IPS-18c (cell line): ENCODE measurements around the gene ZNF479.
"Not testable (repeated sequence)": the region's sequence is repeated elsewhere in the genome, so short reads cannot be mapped to it uniquely, and the experiment has no call there.

Experiments
- H3K4me3 ChIP-seq: 2 replicates; pipeline ENCODE4 v1.7.0; 2013; ENCODE audit warnings: low read depth, mild to moderate bottlenecking, low read length, moderate library complexity; ENCODE audit not compliant: insufficient read depth
- H3K9me3 ChIP-seq: one replicate; pipeline ENCODE4 v1.6.1; 2013; ENCODE audit warnings: mild to moderate bottlenecking, low read length, moderate library complexity; ENCODE audit not compliant: control insufficient read depth, insufficient read depth

Gene ZNF479

DNA sequence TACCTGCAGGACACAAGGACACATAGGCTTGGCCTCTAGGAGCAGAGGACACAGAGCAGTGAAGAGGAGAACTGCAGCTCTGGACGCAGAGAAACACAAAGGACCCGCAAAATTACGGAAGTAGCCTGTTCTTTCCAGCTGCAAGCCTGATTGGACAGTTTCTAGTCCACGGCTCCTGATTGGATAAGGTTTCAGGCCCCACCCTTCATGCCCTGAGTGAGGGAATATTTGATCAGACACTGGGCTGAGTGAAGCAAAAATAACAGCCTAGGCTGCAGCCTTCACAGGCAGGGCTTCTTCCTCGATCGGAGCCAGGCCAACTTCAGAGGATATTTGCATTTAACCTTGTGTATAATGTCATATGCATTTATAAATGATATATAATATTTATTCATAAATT is at the start of gene ZNF479:
ZNF479 (minus strand) TSS at position 101 of the 400 bp plus-strand sequence. CDS start 112 bp downstream, outside the sequence.
- H3K9me3 ChIP-seq, result peaks cover 24% of the 10 kb centered on the region
- not testable (repeated sequence) for H3K4me3 ChIP-seq

DNA sequence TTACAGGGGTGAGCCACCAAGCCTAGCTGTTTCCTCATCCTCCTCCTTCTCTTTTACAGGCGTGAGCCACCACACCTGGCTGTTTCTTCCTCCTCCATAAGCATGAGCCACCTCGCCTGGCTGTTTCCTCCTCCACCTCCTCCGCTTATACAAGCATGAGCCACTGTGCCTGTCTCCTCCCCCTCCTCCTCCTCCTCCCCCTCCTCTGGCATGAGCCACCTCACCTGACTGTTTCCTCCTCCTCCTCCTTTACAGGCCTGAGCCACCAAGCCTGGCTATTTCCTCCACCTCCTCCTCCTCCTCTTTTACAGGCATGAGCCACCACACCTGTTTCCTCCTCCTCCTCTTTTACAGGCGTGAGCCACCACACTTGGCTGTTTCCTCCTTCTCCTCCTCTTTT is 49.8 kb upstream of the ZNF479 start:
- Histone ChIP-seq H3K4me3 (no peak overlapping the region), H3K9me3 (peaks cover 47% of the 10 kb centered on the region)

DNA sequence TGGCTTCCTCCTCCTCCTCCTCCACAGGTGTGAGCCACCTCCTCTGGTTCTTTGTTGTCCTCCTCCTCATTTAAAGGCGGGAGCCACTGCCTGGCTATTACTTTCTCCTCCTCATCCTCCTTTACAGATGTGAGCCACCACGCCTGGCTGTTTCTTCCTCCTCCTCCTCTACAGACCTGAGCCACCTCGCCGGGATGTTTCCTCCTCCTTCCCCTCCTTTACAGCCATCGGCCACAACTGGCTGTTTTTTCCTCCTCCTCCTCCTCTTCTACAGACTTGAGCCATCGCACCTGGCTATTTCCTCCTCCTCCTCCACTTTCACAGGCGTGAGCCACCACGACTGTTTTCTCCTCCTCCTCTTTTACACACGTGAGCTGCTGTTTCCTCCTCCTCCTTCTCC is 49.0 kb upstream of the ZNF479 start:
- Histone ChIP-seq H3K9me3 (peaks cover 51% of the 10 kb centered on the region), H3K4me3 (no peak overlapping the region; the same call in 1 of the 2 replicates)

DNA sequence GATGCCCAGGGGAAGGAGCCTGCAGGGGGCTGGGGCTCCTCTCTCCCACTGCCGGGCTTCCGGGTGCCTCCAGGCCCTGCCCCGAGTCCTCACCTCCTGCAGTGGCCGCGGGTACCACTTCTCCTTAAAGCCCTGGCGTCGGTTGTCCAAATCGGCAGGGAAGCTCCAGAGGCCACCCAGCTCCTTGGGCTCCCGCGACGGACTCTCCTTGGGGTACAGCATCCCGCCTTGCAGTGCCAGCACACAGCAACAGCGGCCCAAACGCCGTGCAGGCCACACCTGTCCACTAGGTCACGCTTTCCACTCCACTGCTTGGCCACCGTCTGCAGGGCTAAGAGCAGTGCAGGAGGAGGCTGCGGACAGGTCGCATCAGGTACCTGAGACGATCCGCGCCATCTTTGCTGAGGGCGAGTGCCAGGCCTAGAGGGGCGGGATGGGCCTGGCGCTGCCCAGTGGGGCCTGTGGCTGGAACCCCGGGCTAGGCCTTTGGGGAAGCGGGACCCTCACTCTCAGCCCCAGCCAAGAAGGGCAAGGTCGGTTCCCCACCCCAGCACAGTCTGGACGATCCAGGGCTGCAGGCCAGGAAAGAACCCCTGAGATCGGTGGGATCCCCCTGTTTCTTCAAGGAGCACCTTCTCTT is 47.7 kb upstream of the ZNF479 start:
- Histone ChIP-seq H3K9me3 (peaks cover 51% of the 10 kb centered on the region), H3K4me3 (no peak overlapping the region; the same call in 1 of the 2 replicates)

DNA sequence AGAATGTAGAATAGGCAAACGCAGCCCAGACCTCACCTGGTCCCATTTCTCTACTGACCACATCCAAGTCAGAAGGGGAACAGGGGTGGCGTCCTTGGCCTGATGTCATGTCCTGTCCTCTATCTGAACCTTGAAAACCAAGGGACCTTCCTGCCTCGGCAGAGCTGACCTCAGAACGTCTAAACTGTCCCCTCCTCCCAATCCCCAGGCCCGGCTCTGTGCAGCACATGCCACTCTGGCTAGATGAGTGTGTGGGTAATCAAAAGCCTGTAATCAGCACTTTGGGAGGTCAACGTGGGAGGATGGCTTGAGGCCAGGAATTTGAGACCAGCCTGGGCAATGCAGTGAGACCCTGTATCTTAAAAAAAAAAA is 46.5 kb upstream of the ZNF479 start:
- Histone ChIP-seq H3K9me3 (peaks cover 45% of the 10 kb centered on the region), H3K4me3 (no peak overlapping the region)

DNA sequence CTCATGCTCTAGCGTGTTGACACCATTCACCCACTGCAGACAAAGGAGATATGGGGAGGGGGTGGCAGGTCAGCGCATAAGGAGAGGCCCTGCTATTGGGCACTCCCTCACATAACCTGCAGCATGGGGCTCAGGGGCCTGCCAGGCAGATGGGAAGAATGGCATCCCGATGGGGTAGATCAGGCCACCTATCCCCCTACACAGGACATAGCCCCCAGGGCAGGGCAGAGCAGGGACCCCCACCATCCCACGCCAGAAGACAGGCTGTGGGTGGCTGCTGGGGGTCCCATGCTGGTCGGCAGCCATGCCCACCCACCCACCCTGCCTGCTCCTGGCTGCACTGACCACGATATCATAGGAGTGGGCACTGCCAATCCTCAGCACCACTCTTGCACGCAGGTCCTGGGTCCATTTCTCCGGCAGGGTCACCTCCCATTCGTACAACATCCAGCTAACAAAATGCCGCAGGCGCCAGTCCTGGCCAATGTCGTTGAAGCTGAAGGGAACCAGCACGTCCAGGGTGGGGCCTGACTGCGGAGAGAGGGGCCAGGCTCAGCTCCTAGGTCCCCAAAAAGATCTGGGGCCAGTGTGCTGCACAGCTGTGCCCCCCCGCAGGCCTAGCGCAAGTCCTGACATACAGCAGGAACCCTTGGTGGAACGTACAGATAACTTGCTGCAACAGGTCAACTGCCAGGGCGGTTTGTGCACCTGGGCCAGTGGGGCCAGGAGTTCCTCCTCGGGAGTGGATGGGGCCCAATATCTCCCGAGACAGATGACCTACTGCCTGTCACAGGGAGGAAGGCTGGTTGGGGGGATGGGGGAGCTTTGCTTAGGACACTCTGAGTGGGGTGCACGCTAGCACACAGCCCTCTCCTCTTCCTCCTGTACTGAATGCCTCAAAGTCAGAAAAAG is 45.9 kb upstream of the ZNF479 start:
- Histone ChIP-seq H3K9me3 (peaks cover 44% of the 10 kb centered on the region), H3K4me3 (no peak overlapping the region)

DNA sequence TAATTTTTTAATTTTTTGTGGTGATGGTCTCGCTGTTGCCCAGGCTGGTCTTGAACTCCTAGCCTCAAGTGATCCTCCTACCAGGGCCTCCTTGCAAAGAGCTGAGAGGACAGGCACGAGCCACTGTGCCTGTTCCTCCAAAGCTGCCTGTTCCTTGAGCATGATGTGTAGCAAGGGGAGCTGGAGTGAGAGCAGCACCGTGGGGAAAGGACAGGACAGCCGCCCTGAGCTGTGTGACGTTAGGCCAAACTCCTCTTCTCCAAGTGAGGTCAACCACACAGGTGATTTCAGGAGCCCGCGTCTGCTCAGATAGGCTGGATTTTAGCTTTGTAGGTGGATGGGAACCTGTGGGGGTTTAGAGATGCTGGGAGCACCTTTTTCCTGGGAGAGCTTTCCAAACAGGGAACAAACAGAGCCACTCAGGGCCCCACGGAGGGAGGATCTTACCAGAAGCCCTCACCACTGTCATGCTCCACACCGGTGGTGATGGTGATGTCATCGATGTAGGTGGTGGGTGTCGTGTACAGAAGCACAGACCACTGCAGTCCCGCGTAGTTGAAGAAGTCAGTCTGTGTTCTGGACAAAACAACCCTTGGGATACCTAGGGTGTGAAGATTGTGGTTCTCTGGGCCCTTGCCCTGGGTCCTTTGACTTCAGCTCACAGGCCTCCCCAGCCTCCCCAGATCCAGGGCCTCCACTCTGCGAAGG is 44.8 kb upstream of the ZNF479 start:
- peaks cover 44% of the 10 kb centered on the region for H3K9me3 ChIP-seq
- no peak overlapping the region for H3K4me3 ChIP-seq

DNA sequence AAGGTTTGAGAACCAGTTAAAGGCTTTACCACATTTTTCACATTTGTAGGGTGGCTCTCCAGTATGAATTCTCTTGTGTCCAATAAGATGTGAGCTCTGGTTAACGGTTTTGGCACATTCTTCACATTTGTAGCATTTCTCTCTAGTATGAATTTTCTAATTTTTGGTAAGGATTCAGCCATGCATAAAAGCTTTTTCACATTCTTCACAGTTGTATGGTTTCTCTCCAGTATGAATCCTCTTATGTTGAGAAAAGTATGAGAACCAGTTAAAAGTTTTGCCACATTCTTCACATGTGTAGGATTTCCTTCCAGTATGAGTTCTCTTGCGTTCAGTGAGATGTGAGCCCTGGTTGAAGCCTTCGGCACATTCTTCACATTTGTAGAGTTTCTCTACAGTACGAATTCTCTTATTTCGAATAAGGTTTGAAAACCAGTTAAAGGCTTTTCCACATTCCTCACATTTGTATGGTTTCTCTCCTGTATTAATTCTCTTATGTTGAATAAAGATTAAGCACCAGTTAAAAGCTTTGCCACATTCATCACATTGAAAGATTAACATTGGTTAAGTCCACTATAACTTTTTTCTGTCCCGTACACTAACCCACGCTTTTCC is 33.2 kb upstream of the ZNF479 start:
- no peak overlapping the region for H3K4me3 ChIP-seq
- H3K9me3 ChIP-seq, result peaks cover 6% of the 10 kb centered on the region

DNA sequence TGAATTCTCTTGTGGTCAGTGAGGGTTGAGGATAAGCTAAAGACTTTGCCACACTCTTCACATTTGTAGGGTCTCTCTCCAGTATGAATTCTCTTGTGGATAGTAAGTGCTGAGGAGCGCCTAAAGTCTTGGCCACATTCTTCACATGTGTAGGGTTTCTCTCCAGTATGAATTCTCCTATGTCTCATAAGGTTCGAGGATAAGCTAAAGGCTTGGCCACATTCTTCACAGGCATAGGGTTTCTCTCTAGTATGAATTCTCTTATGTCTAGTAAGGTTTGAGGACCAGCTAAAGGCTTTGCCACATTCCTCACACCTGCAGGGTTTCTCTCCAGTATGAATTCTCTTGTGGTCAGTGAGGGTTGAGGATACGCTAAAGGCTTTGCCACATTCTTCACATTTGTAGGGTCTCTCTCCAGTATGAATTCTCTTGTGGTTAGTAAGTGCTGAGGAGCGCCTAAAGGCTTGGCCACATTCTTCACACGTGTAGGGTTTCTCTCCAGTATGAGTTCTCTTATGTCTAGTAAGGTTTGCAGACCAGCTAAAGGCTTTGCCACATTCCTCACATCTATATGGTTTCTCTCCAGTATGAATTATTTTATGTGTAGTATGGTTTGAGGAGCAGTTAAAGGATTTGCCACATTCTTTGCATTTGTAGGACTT is 12.0 kb downstream of the ZNF479 start:
- not testable (repeated sequence) for H3K9me3 ChIP-seq, H3K4me3 ChIP-seq
